Hepatocyte (in vitro differentiated cells): ENCODE data around the gene CATSPERD. TPM values are rescaled to one million over a fixed set of nuclear protein-coding genes. Genes with fewer than 3 reads are reported as not detected.

ENCODE experiments used
- DNase-seq: peaks from one replicate; pipeline ENCODE4 v3.0.0-alpha.2; 2016; ENCODE audit warnings: low spot score
- H2AFZ ChIP-seq: fragments of 200-600 bp; sonication (generic); 2 replicates; pipeline ENCODE4 v1.6.0; 2016; ENCODE audit warnings: antibody characterized with exemption, mild to moderate bottlenecking
- H3K27ac ChIP-seq: fragments of 200-600 bp; sonication (generic); 2 replicates; pipeline ENCODE4 v1.5.1; 2016; ENCODE audit warnings: mild to moderate bottlenecking
- H3K27me3 ChIP-seq: fragments of 200-600 bp; sonication (generic); 2 replicates; pipeline ENCODE4 v1.6.1; 2016
- H3K36me3 ChIP-seq: fragments of 200-600 bp; sonication (generic); replicated peaks from 2 replicates; pipeline ENCODE4 v1.5.1; 2016; ENCODE audit warnings: low read depth; ENCODE audit not compliant: insufficient read depth
- H3K4me1 ChIP-seq: fragments of 200-600 bp; sonication (generic); 2 replicates; pipeline ENCODE4 v1.5.1; 2016; ENCODE audit warnings: mild to moderate bottlenecking, moderate library complexity; ENCODE audit not compliant: insufficient read depth
- H3K4me2 ChIP-seq: fragments of 200-600 bp; sonication (generic); 2 replicates; pipeline ENCODE4 v1.6.0; 2016
- H3K4me3 ChIP-seq: fragments of 200-600 bp; sonication (generic); 2 replicates; pipeline ENCODE4 v1.5.1; 2016; ENCODE audit warnings: mild to moderate bottlenecking
- H3K79me2 ChIP-seq: fragments of 200-600 bp; sonication (generic); 2 replicates; pipeline ENCODE4 v1.6.0; 2017; ENCODE audit warnings: mild to moderate bottlenecking
- H3K9me2 ChIP-seq: fragments of 200-600 bp; sonication (generic); replicated peaks from 2 replicates; pipeline ENCODE4 v1.6.0; 2017; ENCODE audit warnings: mild to moderate bottlenecking; ENCODE audit not compliant: insufficient read depth
- H3K9me3 ChIP-seq: fragments of 200-600 bp; sonication (generic); 2 replicates; pipeline ENCODE4 v1.5.1; 2016; ENCODE audit warnings: low read depth, mild to moderate bottlenecking
- H4K20me1 ChIP-seq: fragments of 200-600 bp; sonication (generic); 2 replicates; pipeline ENCODE4 v1.6.0; 2016; ENCODE audit warnings: mild to moderate bottlenecking; ENCODE audit not compliant: insufficient read depth, poor library complexity, severe bottlenecking
- EZH2 ChIP-seq: fragments of 200-600 bp; sonication (generic); IDR thresholded peaks from 2 replicates; pipeline ENCODE4 v1.6.1; 2016; ENCODE audit warnings: antibody characterized with exemption, mild to moderate bottlenecking, borderline replicate concordance
- EZH2phosphoT487 ChIP-seq: fragments of 200-600 bp; sonication (generic); IDR thresholded peaks from one replicate; pipeline ENCODE4 v1.6.1; 2018; ENCODE audit warnings: antibody characterized with exemption, mild to moderate bottlenecking, low read depth, moderate library complexity; ENCODE audit not compliant: unreplicated experiment, severe bottlenecking
- WGBS: methylation state at CpG from one replicate; pipeline ENCODE4 v1.1.6; 2016; ENCODE audit warnings: low lambda C conversion rate; ENCODE audit errors: missing lambda C conversion rate; 5-methylcytosine and 5-hydroxymethylcytosine counted together
- polyA plus RNA-seq: library from polyadenylated mRNA; unstranded; fragments of >200 nt; fragmentation: Nextera tagmentation; extraction: Ambion mirVana; gene quantifications from 2 replicates; pipeline ENCODE4 v1.2.1, GENCODE V29; 2016
- total RNA-seq: library from RNA; depleted of rRNA; stranded (reverse); fragments of >200 nt; gene quantifications from 2 replicates; pipeline ENCODE4 v1.2.3, GENCODE V29; 2014
- TF ChIP-seq, protein P1 (sequence below): fragments of 200-600 bp; sonication (generic); IDR thresholded peaks from 2 replicates; pipeline ENCODE4 v1.5.1; 2016; ENCODE audit warnings: antibody characterized with exemption, mild to moderate bottlenecking; ENCODE audit not compliant: poor library complexity

Gene CATSPERD
- total and polyA plus RNA-seq, 2 experiments from 2014 or later, result not detected

DNA sequence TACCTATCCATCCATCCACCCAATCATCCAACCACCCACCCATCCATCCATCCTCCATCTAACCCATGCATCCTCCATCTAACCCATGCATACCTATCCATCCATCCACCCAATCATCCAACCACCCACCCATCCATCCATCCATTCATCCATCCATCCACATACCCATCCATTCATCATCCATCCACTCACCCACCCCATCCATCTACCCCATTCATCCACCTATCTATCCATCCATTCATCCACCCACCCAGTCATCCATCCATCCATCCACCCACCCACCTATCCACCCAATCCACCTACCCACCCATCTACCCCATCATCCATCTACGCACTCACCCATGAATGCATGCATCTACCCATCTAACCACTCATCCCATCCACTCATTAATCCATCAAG is 46.7 kb upstream of the CATSPERD start:
- no peak for DNase-seq
- no peaks in the 10 kb centered on the region for H3K9me2 ChIP-seq
- H2AFZ ChIP-seq, result no peak overlapping the region
- H3K4me2 ChIP-seq, result no peak overlapping the region
- peaks cover under 1% of the 10 kb centered on the region for H3K79me2 ChIP-seq
- no peaks in the 10 kb centered on the region for H3K4me1 ChIP-seq
- H3K4me3 ChIP-seq, result no peak overlapping the region
- H3K9me3 ChIP-seq, result no peaks in the 10 kb centered on the region
- WGBS, result 100% methylated on average over 1 of the region's 1 CpG
- H3K36me3 ChIP-seq, result no peaks in the 10 kb centered on the region
- TF ChIP-seq EZH2 (no peak), EZH2phosphoT487 (no peak)
- TF ChIP-seq, protein P1, sequence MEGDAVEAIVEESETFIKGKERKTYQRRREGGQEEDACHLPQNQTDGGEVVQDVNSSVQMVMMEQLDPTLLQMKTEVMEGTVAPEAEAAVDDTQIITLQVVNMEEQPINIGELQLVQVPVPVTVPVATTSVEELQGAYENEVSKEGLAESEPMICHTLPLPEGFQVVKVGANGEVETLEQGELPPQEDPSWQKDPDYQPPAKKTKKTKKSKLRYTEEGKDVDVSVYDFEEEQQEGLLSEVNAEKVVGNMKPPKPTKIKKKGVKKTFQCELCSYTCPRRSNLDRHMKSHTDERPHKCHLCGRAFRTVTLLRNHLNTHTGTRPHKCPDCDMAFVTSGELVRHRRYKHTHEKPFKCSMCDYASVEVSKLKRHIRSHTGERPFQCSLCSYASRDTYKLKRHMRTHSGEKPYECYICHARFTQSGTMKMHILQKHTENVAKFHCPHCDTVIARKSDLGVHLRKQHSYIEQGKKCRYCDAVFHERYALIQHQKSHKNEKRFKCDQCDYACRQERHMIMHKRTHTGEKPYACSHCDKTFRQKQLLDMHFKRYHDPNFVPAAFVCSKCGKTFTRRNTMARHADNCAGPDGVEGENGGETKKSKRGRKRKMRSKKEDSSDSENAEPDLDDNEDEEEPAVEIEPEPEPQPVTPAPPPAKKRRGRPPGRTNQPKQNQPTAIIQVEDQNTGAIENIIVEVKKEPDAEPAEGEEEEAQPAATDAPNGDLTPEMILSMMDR, result no peak
- H3K27me3 ChIP-seq, result no peaks in the 10 kb centered on the region
- no peaks in the 10 kb centered on the region for H4K20me1 ChIP-seq
- H3K27ac ChIP-seq, result no peak overlapping the region

DNA sequence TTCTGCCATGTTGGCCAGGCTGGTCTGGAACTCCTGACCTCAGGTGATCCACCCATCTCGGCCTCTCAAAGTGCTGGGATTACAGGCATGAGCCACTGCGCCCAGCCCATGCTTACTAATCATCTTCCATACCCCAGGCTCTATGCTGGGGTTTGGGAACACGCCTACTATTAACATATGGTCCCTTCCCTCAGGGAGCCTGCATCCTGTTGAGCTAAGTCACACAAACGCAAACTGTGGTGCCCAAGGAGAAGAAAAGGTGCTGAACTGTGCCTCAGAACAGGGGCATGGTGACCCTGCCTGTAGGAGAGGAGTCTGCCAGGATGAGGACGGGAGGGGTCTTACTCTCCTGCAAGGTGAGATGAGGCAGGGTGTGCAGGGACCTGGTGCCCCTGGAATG is 45.7 kb upstream of the CATSPERD start:
- no peak for DNase-seq
- H3K9me2 ChIP-seq, result no peaks in the 10 kb centered on the region
- no peak overlapping the region for H3K4me3 ChIP-seq
- no peaks in the 10 kb centered on the region for H4K20me1 ChIP-seq
- H2AFZ ChIP-seq, result no peak overlapping the region
- peaks cover 10% of the 10 kb centered on the region for H3K79me2 ChIP-seq
- no peaks in the 10 kb centered on the region for H3K27me3 ChIP-seq
- H3K4me1 ChIP-seq, result no peaks in the 10 kb centered on the region
- TF ChIP-seq EZH2 (no peak), EZH2phosphoT487 (no peak)
- TF ChIP-seq, protein P1, result no peak
- 82% methylated on average over 5 of the region's 5 CpGs for WGBS
- H3K36me3 ChIP-seq, result no peaks in the 10 kb centered on the region
- H3K27ac ChIP-seq, result no peak overlapping the region
- H3K4me2 ChIP-seq, result no peak overlapping the region
- no peaks in the 10 kb centered on the region for H3K9me3 ChIP-seq

GRCh38 chr19:5676105-5676771 is 44.2 kb upstream of the CATSPERD start:
- no peak overlapping the region for H3K4me2 ChIP-seq
- H3K79me2 ChIP-seq, result peaks cover 13% of the 10 kb centered on the region
- DNase-seq, result no peak
- no peaks in the 10 kb centered on the region for H3K9me2 ChIP-seq
- WGBS, result 91% methylated on average over 13 of the region's 17 CpGs
- TF ChIP-seq, protein P1, result no peak
- TF ChIP-seq EZH2phosphoT487, result no peak
- no peak for TF ChIP-seq EZH2
- H3K36me3 ChIP-seq, result no peaks in the 10 kb centered on the region
- H3K27ac ChIP-seq, result no peak overlapping the region
- no peak overlapping the region for H3K4me3 ChIP-seq
- no peaks in the 10 kb centered on the region for H4K20me1 ChIP-seq
- H3K27me3 ChIP-seq, result no peaks in the 10 kb centered on the region
- H3K4me1 ChIP-seq, result no peaks in the 10 kb centered on the region
- no peak overlapping the region for H2AFZ ChIP-seq
- no peaks in the 10 kb centered on the region for H3K9me3 ChIP-seq

DNA sequence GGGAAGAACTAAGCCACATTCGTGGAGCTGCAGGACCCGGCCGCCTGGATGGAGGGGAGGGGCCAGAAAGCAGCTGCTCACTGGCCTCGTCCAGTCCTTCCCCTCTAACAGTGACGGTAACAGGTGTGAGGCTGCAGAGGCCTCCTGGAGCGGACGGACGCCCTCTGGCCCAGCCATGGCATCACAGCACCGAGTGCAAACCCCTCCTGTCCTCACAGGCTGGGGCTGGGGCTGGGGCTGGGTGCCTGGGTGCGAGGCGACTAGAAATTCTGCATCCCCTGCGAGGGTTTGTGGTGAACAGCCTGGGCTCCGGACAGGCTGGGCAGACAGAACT is 43.7 kb upstream of the CATSPERD start:
- H3K4me3 ChIP-seq, result no peak overlapping the region
- H3K27ac ChIP-seq, result no peak overlapping the region
- H3K9me3 ChIP-seq, result no peaks in the 10 kb centered on the region
- H3K27me3 ChIP-seq, result no peaks in the 10 kb centered on the region
- no peaks in the 10 kb centered on the region for H3K36me3 ChIP-seq
- H3K4me2 ChIP-seq, result no peak overlapping the region
- no peak for DNase-seq
- peaks cover 13% of the 10 kb centered on the region for H3K79me2 ChIP-seq
- 93% methylated on average over 13 of the region's 13 CpGs for WGBS
- TF ChIP-seq EZH2, result no peak
- TF ChIP-seq, protein P1, result no peak
- TF ChIP-seq EZH2phosphoT487, result no peak
- no peaks in the 10 kb centered on the region for H3K9me2 ChIP-seq
- H2AFZ ChIP-seq, result no peak overlapping the region
- H3K4me1 ChIP-seq, result no peaks in the 10 kb centered on the region
- H4K20me1 ChIP-seq, result no peaks in the 10 kb centered on the region
